Measurements from ENCODE around the gene TYW5. TPM values are rescaled to one million over a fixed set of nuclear protein-coding genes. Genes with fewer than 3 reads are reported as not detected.

The TYW5 gene
- total and polyA plus RNA-seq, 2 of the 13 experiments (the other 11 are each of a cell fraction or from before 2014, with no cell fraction given) = 8.3 to 14.6 TPM

- TF ChIP-seq ARID2 (CRISPR knock-in tag; IDR thresholded peaks at IDR 0.05; ENCODE audit: borderline replicate concordance) = peak; percentile 90; the same call in 1 of the 2 replicates
- peak; percentile 86; the same call in 1 of the 2 replicates for TF ChIP-seq ZSCAN5A (CRISPR knock-in tag; IDR thresholded peaks at IDR 0.05; ENCODE audit: borderline replicate concordance)
- peak; percentile 98 for TF ChIP-seq ZFY (CRISPR knock-in tag; IDR thresholded peaks at IDR 0.05)
- TF ChIP-seq TFE3 (CRISPR knock-in tag; IDR thresholded peaks at IDR 0.05) = no peak; the same call in 1 of the 2 replicates
- TF ChIP-seq ATF7 (IDR thresholded peaks at IDR 0.05) = no peak
- peak; percentile 82; the same call in 1 of the 2 replicates for TF ChIP-seq ATF7 (CRISPR knock-in tag; IDR thresholded peaks at IDR 0.05)
- peak; percentile 92 for TF ChIP-seq AHDC1 (CRISPR knock-in tag; IDR thresholded peaks at IDR 0.05; ENCODE audit: borderline replicate concordance)
- no peak for TF ChIP-seq SMARCC2 (IDR thresholded peaks at IDR 0.05)
- TF ChIP-seq MIXL1 (CRISPR knock-in tag; IDR thresholded peaks at IDR 0.05) = peak; percentile 71; the same call in 1 of the 2 replicates
- TF ChIP-seq SYNCRIP (IDR thresholded peaks at IDR 0.05; ENCODE audit: insufficient read depth, low read depth, low read length) = no peak
- TF ChIP-seq ETV6 (CRISPR knock-in tag; conservative IDR thresholded peaks at IDR 0.05) = peak; percentile 88; the same call in 1 of the 2 replicates
- no peak for TF ChIP-seq CSRNP2 (CRISPR knock-in tag; conservative IDR thresholded peaks at IDR 0.05; ENCODE audit: low read depth)
- TF ChIP-seq SNAI1 (CRISPR knock-in tag; IDR thresholded peaks at IDR 0.05; ENCODE audit: borderline replicate concordance) = peak; percentile 99
- TF ChIP-seq SP1 (IDR thresholded peaks at IDR 0.05) = no peak
- TF ChIP-seq SP1 (CRISPR knock-in tag; IDR thresholded peaks at IDR 0.05) = peak; percentile 62
- TF ChIP-seq CTCF (CRISPR knock-in tag; IDR thresholded peaks at IDR 0.05) = peak; percentile 66
- peak; percentile 78; the same call in 2 of the 3 replicates for TF ChIP-seq MXI1 (IDR thresholded peaks at IDR 0.05; ENCODE audit: borderline replicate concordance, low read depth, low read length)
- TF ChIP-seq PHF21A (CRISPR knock-in tag; IDR thresholded peaks at IDR 0.05) = peak; percentile 95
These were observed at the start of gene TYW5, which contains the start of gene MAIP1 (continued) for GRCh38 chr2:199955339-199956061.
